Fibroblast of lung (primary cell): ENCODE results near the gene IMP3.

ENCODE experiments used
- EZH2 ChIP-seq: IDR thresholded peaks from 2 replicates; pipeline ENCODE4 v1.5.1; 2012; ENCODE audit warnings: low read length, control low read depth, mild to moderate bottlenecking; ENCODE audit errors: missing control alignments
- TF ChIP-seq, protein P1 (sequence below), 2 donors: IDR thresholded peaks in 1 of 2; conservative IDR thresholded peaks in 1 of 2; 1 replicate in 1 of 2; 2 replicates in 1 of 2; pipeline ENCODE4 v1.5.1; 2011 to 2012; ENCODE audit warnings: low read length in 2 of 2, control low read depth in 1 of 2, inconsistent platforms in 1 of 2, low read depth in 1 of 2, mild to moderate bottlenecking in 1 of 2

DNA sequence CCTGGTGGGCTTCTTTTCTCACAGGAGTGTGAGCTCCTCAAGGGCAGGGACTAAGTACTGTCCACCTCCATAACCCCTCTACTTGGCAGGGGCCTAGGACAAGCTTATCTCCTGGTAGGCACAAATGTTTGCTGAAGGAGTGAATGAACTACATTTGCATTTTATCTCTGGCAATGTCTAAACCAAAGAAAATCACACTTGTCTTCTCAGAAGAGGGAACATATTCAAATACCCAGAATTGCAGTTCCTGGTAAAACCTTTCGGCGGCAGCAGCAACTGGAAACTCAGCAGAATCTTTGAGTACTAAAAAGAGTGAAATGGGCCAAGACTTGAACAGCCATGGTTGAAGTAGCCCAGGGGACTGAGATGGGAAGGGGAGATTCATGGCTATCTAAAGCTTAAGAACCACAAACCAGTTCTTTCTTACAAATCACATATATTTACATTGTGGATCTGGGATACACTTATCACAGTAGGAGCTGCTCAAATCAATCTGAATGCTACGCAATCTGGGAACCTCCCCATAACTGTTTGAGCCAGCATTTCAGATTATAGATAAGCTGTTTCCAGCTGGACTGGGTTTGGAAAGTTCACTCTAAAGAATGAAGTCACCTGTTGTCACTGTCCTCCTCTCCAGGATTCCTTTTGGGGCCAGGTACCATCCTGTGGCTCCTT lies 42.2 kb downstream of the IMP3 start:
- TF ChIP-seq, protein P1, sequence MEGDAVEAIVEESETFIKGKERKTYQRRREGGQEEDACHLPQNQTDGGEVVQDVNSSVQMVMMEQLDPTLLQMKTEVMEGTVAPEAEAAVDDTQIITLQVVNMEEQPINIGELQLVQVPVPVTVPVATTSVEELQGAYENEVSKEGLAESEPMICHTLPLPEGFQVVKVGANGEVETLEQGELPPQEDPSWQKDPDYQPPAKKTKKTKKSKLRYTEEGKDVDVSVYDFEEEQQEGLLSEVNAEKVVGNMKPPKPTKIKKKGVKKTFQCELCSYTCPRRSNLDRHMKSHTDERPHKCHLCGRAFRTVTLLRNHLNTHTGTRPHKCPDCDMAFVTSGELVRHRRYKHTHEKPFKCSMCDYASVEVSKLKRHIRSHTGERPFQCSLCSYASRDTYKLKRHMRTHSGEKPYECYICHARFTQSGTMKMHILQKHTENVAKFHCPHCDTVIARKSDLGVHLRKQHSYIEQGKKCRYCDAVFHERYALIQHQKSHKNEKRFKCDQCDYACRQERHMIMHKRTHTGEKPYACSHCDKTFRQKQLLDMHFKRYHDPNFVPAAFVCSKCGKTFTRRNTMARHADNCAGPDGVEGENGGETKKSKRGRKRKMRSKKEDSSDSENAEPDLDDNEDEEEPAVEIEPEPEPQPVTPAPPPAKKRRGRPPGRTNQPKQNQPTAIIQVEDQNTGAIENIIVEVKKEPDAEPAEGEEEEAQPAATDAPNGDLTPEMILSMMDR (conservative IDR thresholded peaks at IDR 0.05 in 1 of 2, IDR thresholded peaks at IDR 0.05 in 1 of 2; ENCODE audit: low read depth in 1 of 2, low read length in 2 of 2): peak; percentile 35 to 48
- TF ChIP-seq EZH2: no peak
